SU-DHL-6 (cell line): ENCODE measurements around the gene CCDC167.

Experiments used
- H2AFZ ChIP-seq: fragments of 200-600 bp; sonication (generic); 2 replicates; pipeline ENCODE4 v1.6.1; 2014; ENCODE audit warnings: low read depth, mild to moderate bottlenecking, moderate library complexity, mixed read lengths, antibody characterized with exemption, low read length; ENCODE audit not compliant: severe bottlenecking
- H3F3A ChIP-seq: fragments of 200-600 bp; shearing (Covaris generic); 2 replicates; pipeline ENCODE4 v1.6.0; 2016; ENCODE audit warnings: antibody characterized with exemption, mild to moderate bottlenecking; ENCODE audit not compliant: insufficient read depth
- H3K27ac ChIP-seq: fragments of 200-600 bp; sonication (generic); 2 replicates; pipeline ENCODE4 v1.5.1; 2016; ENCODE audit warnings: low read depth, mild to moderate bottlenecking, low read length, moderate library complexity, mixed read lengths
- H3K27me3 ChIP-seq: fragments of 200-600 bp; sonication (generic), shearing (Covaris generic); 2 replicates; pipeline ENCODE4 v1.6.0; 2014; ENCODE audit warnings: mild to moderate bottlenecking, low read length
- H3K36me3 ChIP-seq: fragments of 200-600 bp; sonication (generic); 2 replicates; pipeline ENCODE4 v1.6.1; 2014; ENCODE audit warnings: mild to moderate bottlenecking, low read length, mixed read lengths
- H3K4me2 ChIP-seq: fragments of 300-600, 200-600 bp; shearing (Covaris generic), sonication (generic); 2 replicates; pipeline ENCODE4 v1.6.0; 2014; ENCODE audit warnings: low read length, low read depth, mild to moderate bottlenecking; ENCODE audit not compliant: poor library complexity, severe bottlenecking
- H3K4me3 ChIP-seq: fragments of 200-600 bp; sonication (generic); 2 replicates; pipeline ENCODE4 v1.5.1; 2014; ENCODE audit warnings: antibody characterized with exemption, low read length, mild to moderate bottlenecking, mixed read lengths; ENCODE audit not compliant: insufficient read depth, poor library complexity, severe bottlenecking
- H3K79me2 ChIP-seq: fragments of 200-600 bp; sonication (generic); 2 replicates; pipeline ENCODE4 v1.6.1; 2014; ENCODE audit warnings: mild to moderate bottlenecking, low read length, moderate library complexity; ENCODE audit not compliant: insufficient read depth
- H3K9ac ChIP-seq: fragments of 200-600 bp; sonication (generic); 2 replicates; pipeline ENCODE4 v1.7.0; 2014; ENCODE audit warnings: mild to moderate bottlenecking, low read length
- H3K9me2 ChIP-seq: fragments of 200-600 bp; sonication (generic); replicated peaks from 2 replicates; pipeline ENCODE4 v1.6.1; 2014; ENCODE audit warnings: low read length; ENCODE audit not compliant: insufficient read depth
- H3K9me3 ChIP-seq: fragments of 200-600 bp; sonication (generic); 2 replicates; pipeline ENCODE4 v1.6.1; 2014; ENCODE audit warnings: low read length, mixed read lengths; ENCODE audit not compliant: insufficient read depth
- H4K20me1 ChIP-seq: fragments of 200-600 bp; sonication (generic); 2 replicates; pipeline ENCODE4 v1.6.1; 2014; ENCODE audit warnings: low read depth, mild to moderate bottlenecking, antibody characterized with exemption, low read length, moderate library complexity, mixed read lengths
- EZH2phosphoT487 ChIP-seq: fragments of 200-600 bp; sonication (generic), shearing (Covaris generic); conservative IDR thresholded peaks from 2 replicates; pipeline ENCODE4 v1.6.1; 2018; ENCODE audit warnings: mild to moderate bottlenecking, antibody characterized with exemption, low read length, moderate library complexity, mixed read lengths
- TF ChIP-seq, protein P1 (sequence below): fragments of 200-600 bp; sonication (generic); IDR thresholded peaks from one replicate; pipeline ENCODE4 v1.5.1; 2017; ENCODE audit warnings: antibody characterized with exemption, mild to moderate bottlenecking, low read length, moderate library complexity; ENCODE audit not compliant: insufficient read depth, poor library complexity, severe bottlenecking

CCDC167 gene

DNA sequence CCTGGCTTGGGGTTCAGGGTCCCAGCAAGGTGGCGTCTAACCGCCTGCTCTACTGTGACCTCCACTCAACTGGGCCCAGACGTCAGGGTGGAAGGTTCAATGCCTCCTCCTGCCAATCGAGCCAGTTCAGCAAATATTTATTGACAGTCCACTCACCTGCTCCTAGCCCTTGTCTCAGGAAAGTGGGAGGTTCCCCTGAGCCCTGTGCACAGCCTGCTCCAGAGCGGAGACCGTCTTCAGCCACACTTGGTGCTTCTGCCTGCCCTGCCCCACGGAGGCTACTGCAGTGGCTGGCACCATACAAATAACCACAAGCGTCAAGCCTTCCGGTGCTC lies 6.1 kb downstream of the CCDC167 start:
- Histone ChIP-seq H3F3A (no peaks in the 10 kb centered on the region), H3K4me2 (no peak overlapping the region), H3K4me3 (no peak overlapping the region), H3K36me3 (no peaks in the 10 kb centered on the region), H4K20me1 (no peaks in the 10 kb centered on the region; the same call in 1 of the 2 replicates), H3K27me3 (no peaks in the 10 kb centered on the region), H3K27ac (no peak overlapping the region), H3K9me3 (no peaks in the 10 kb centered on the region), H3K79me2 (peaks cover 84% of the 10 kb centered on the region), H3K9me2 (no peaks in the 10 kb centered on the region), H3K9ac (no peak overlapping the region), H2AFZ (no peak overlapping the region)
- TF ChIP-seq, protein P1, sequence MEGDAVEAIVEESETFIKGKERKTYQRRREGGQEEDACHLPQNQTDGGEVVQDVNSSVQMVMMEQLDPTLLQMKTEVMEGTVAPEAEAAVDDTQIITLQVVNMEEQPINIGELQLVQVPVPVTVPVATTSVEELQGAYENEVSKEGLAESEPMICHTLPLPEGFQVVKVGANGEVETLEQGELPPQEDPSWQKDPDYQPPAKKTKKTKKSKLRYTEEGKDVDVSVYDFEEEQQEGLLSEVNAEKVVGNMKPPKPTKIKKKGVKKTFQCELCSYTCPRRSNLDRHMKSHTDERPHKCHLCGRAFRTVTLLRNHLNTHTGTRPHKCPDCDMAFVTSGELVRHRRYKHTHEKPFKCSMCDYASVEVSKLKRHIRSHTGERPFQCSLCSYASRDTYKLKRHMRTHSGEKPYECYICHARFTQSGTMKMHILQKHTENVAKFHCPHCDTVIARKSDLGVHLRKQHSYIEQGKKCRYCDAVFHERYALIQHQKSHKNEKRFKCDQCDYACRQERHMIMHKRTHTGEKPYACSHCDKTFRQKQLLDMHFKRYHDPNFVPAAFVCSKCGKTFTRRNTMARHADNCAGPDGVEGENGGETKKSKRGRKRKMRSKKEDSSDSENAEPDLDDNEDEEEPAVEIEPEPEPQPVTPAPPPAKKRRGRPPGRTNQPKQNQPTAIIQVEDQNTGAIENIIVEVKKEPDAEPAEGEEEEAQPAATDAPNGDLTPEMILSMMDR: no peak
- TF ChIP-seq EZH2phosphoT487: no peak

- Histone ChIP-seq H3K9ac (no peak overlapping the region), H3K4me3 (no peak overlapping the region), H3K27me3 (no peaks in the 10 kb centered on the region), H2AFZ (no peak overlapping the region), H3K36me3 (no peaks in the 10 kb centered on the region), H3K27ac (no peak overlapping the region), H4K20me1 (no peaks in the 10 kb centered on the region; the same call in 1 of the 2 replicates), H3K79me2 (peaks cover 80% of the 10 kb centered on the region), H3K9me3 (no peaks in the 10 kb centered on the region), H3K4me2 (no peak overlapping the region), H3K9me2 (no peaks in the 10 kb centered on the region), H3F3A (no peaks in the 10 kb centered on the region)
- no peak for TF ChIP-seq EZH2phosphoT487
- TF ChIP-seq, protein P1: no peak
Observed at GRCh38 chr6:37492991-37493660, 6.6 kb downstream of the CCDC167 start.

DNA sequence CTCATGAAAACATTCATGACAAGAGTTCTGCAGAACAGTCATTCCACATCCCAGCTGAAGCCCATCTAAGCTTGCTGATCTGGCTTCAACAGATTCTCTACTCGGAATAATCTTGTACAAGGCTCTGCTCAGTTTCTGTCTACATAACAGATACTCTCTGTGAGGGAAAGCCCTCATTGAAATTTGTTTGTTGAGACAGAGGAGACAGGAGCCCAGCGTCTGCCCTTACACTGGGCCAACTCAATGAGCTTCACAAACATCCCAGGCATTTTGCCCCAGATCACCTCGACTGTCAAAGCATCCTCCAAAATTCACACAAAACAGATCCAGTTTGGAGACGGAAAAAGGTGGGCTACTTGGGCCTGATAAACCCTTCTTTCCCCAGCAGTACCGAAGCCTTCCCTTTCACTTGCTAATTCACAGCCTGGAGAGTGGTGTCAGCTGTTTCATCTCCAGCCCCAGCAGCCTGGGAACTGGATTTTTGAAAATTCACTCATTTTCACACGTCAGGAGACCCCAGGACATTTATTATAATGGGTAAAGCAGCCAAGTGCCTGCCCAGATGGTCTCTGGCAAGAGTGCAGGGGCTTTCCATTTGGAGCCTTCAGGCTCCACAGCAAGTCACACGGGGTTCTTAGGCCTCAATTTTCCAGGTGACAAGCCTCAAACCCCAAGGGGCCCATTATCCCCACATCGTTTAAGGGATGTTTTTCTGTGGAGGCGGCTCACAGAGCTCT lies 7.3 kb downstream of the CCDC167 start:
- Histone ChIP-seq H3K4me3 (no peak overlapping the region), H3K4me2 (no peak overlapping the region), H3K9me2 (no peaks in the 10 kb centered on the region), H3K9me3 (no peaks in the 10 kb centered on the region), H3K27ac (no peak overlapping the region), H3K27me3 (no peaks in the 10 kb centered on the region), H3K79me2 (peaks cover 73% of the 10 kb centered on the region), H3K9ac (no peak overlapping the region), H3K36me3 (no peaks in the 10 kb centered on the region), H4K20me1 (no peaks in the 10 kb centered on the region; the same call in 1 of the 2 replicates), H2AFZ (no peak overlapping the region), H3F3A (no peaks in the 10 kb centered on the region)
- TF ChIP-seq, protein P1: no peak
- TF ChIP-seq EZH2phosphoT487: no peak
